Mesenchymal stem cell (in vitro differentiated cells and primary cell): ENCODE results near the gene CARD19.
A peak's percentile ranks its signal among the peaks of the same experiment; 100 is the strongest.

Source experiments
- DNase-seq: peaks from one replicate; pipeline ENCODE4 v3.0.0-alpha.2; 2013
- H2AFZ ChIP-seq: one replicate; pipeline ENCODE4 v1.6.1; 2013; ENCODE audit warnings: low read depth, mild to moderate bottlenecking, control low read depth, inconsistent platforms, low read length, moderate library complexity
- H2AK5ac ChIP-seq: 2 replicates; pipeline ENCODE4 v1.6.1; 2013; ENCODE audit warnings: low read length, moderate library complexity, mild to moderate bottlenecking, inconsistent platforms; ENCODE audit not compliant: severe bottlenecking
- H2BK120ac ChIP-seq: one replicate; pipeline ENCODE4 v1.6.1; 2013; ENCODE audit warnings: low read depth, mild to moderate bottlenecking, inconsistent platforms, low read length, moderate library complexity
- H2BK12ac ChIP-seq, 2 experiments: one replicate each; pipeline ENCODE4 v1.6.1; 2013; ENCODE audit warnings: inconsistent platforms in 2 of 2, low read length in 2 of 2, mild to moderate bottlenecking in 2 of 2, moderate library complexity in 2 of 2, control low read depth in 1 of 2
- H2BK15ac ChIP-seq: one replicate; pipeline ENCODE4 v1.6.1; 2013; ENCODE audit warnings: mild to moderate bottlenecking, low read depth, inconsistent platforms; ENCODE audit not compliant: poor library complexity, severe bottlenecking
- H2BK5ac ChIP-seq: 2 replicates; pipeline ENCODE4 v1.6.1; 2013; ENCODE audit warnings: low read depth, mild to moderate bottlenecking, low read length, control low read depth, inconsistent platforms; ENCODE audit not compliant: poor library complexity, severe bottlenecking
- H3K14ac ChIP-seq, 2 experiments: one replicate each; pipeline ENCODE4 v1.6.1; 2013; ENCODE audit warnings: inconsistent platforms in 2 of 2, low read length in 2 of 2, control low read depth in 1 of 2, mild to moderate bottlenecking in 1 of 2, moderate library complexity in 1 of 2
- H3K18ac ChIP-seq, 2 experiments: one replicate each; pipeline ENCODE4 v1.6.1; 2013; ENCODE audit warnings: inconsistent platforms in 2 of 2, low read length in 2 of 2, control low read depth in 1 of 2, low read depth in 1 of 2, mild to moderate bottlenecking in 1 of 2
- H3K23ac ChIP-seq, 2 experiments: one replicate each; pipeline ENCODE4 v1.6.1; 2013; ENCODE audit warnings: inconsistent platforms in 2 of 2, low read length in 2 of 2, mild to moderate bottlenecking in 2 of 2, moderate library complexity in 2 of 2, control low read depth in 1 of 2
- H3K27ac ChIP-seq: 2 replicates; pipeline ENCODE4 v1.5.1; 2013; ENCODE audit warnings: mild to moderate bottlenecking, moderate library complexity, low read length, control low read depth, inconsistent platforms; ENCODE audit not compliant: poor library complexity, severe bottlenecking
- H3K27me3 ChIP-seq, 2 experiments: 2 replicates each; pipeline versions ENCODE4 v1.6.1 to v1.7.0; 2013; ENCODE audit warnings: low read length in 2 of 2, mild to moderate bottlenecking in 2 of 2, moderate library complexity in 2 of 2, control low read depth in 1 of 2, inconsistent platforms in 1 of 2; ENCODE audit not compliant: control insufficient read depth in 1 of 2, insufficient read depth in 1 of 2
- H3K36me3 ChIP-seq, 2 experiments: 2 replicates each; pipeline versions ENCODE4 v1.6.1 to v1.7.0; 2013; ENCODE audit warnings: low read length in 2 of 2, control low read depth in 1 of 2, inconsistent platforms in 1 of 2, low read depth in 1 of 2, mild to moderate bottlenecking in 1 of 2; ENCODE audit not compliant: insufficient read depth in 2 of 2, control insufficient read depth in 1 of 2
- H3K4ac ChIP-seq, 2 experiments: one replicate each; pipeline ENCODE4 v1.6.1; 2013; ENCODE audit warnings: inconsistent platforms in 2 of 2, low read length in 2 of 2, mild to moderate bottlenecking in 2 of 2, moderate library complexity in 2 of 2, control low read depth in 1 of 2, low read depth in 1 of 2
- H3K4me1 ChIP-seq: 2 replicates; pipeline ENCODE4 v1.6.1; 2013; ENCODE audit warnings: low read depth, low read length, control low read depth; ENCODE audit not compliant: control insufficient read depth, insufficient read depth
- H3K4me2 ChIP-seq: 2 replicates; pipeline ENCODE4 v1.6.1; 2013; ENCODE audit warnings: low read length, mild to moderate bottlenecking, inconsistent platforms; ENCODE audit not compliant: poor library complexity, severe bottlenecking
- H3K4me3 ChIP-seq, 2 experiments: 2 replicates each; pipeline versions ENCODE4 v1.5.1 to v1.7.0; 2013; ENCODE audit warnings: low read length in 2 of 2, mild to moderate bottlenecking in 2 of 2, control low read depth in 1 of 2, low read depth in 1 of 2; ENCODE audit not compliant: insufficient read depth in 1 of 2
- H3K79me1 ChIP-seq: replicated peaks from 2 replicates; pipeline ENCODE4 v1.6.1; 2013; ENCODE audit warnings: mild to moderate bottlenecking, control low read depth, low read length, inconsistent platforms; ENCODE audit not compliant: poor library complexity, severe bottlenecking
- H3K9ac ChIP-seq: 2 replicates; pipeline ENCODE4 v1.7.0; 2013; ENCODE audit warnings: mild to moderate bottlenecking, low read length, moderate library complexity
- H3K9me3 ChIP-seq: 2 replicates; pipeline ENCODE4 v1.7.0; 2013; ENCODE audit warnings: mild to moderate bottlenecking, low read length; ENCODE audit not compliant: control insufficient read depth
- H4K8ac ChIP-seq: one replicate; pipeline ENCODE4 v1.6.1; 2013; ENCODE audit warnings: inconsistent platforms, mild to moderate bottlenecking, low read length, moderate library complexity
- H4K91ac ChIP-seq: one replicate; pipeline ENCODE4 v1.6.1; 2013; ENCODE audit warnings: mild to moderate bottlenecking, low read length, inconsistent platforms
- WGBS: methylation state at CpG from one replicate; pipeline ENCODE4 v1.1.7; 2013; ENCODE audit warnings: mixed read lengths; 5-methylcytosine and 5-hydroxymethylcytosine counted together

The CARD19 gene

DNA sequence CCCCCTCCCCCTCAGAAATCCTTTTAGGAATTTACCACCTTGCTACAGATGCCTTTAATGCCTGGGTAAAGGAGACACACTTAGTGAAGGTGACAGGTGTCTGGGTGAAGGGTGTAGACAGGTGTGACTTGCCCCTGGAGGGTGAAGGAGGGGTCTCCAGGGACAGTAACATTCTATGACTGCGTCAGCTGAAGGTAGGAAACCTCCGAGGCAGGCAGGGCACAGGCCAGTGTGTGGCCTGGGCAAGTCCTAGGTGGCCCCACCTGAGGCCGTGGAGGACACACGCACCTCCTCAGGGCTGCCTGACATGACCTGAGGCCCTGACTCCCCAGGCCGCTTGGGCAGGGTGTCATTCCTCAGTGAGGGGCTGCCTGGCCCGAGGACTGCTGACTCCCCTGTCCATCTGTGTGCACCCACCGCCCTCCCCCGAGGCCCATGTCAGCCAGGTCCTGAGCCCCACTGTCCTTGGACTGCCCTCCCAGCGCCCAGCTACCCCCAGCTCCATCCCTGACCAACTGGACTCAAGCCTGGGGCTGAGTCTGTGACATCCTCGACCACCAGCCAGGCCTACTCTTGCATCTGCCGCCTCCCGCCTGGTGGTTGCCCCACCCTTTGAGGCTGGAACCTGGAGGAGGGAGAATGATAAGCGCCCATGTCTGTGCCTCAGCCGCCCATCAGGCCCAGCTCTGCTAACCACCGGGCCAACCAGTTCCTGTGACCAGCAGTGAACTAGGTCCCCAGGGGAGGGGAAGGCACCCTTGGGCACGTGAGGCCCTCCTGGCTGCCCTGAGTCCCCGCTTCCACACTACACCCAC, 18.4 kb downstream of the CARD19 start:
- Histone ChIP-seq H3K36me3 (peaks cover 46 to 53% of the 10 kb centered on the region in 2 experiments), H2BK5ac (no peak overlapping the region), H3K9me3 (no peaks in the 10 kb centered on the region), H3K27me3 (no peaks in the 10 kb centered on the region), H3K79me1 (peaks cover 23% of the 10 kb centered on the region), H2BK15ac (peak overlapping the region; percentile 54), H3K9ac (no peak overlapping the region), H3K4ac (no peak overlapping the region), H3K14ac (peak overlapping the region in 1 of 2 experiments; percentile 61), H3K27ac (no peak overlapping the region), H4K91ac (peak overlapping the region; percentile 45), H3K23ac (no peak overlapping the region), H3K4me1 (peaks cover 42% of the 10 kb centered on the region), H2AK5ac (no peak overlapping the region), H2AFZ (no peak overlapping the region), H3K4me2 (no peak overlapping the region), H2BK12ac (peak overlapping the region in 1 of 2 experiments; percentile 27), H3K4me3 (no peak overlapping the region), H3K18ac (no peak overlapping the region), H4K8ac (no peak overlapping the region), H2BK120ac (no peak overlapping the region)
- WGBS = 95% methylated on average over 17 of the region's 17 CpGs
- DNase-seq = no peak

DNA sequence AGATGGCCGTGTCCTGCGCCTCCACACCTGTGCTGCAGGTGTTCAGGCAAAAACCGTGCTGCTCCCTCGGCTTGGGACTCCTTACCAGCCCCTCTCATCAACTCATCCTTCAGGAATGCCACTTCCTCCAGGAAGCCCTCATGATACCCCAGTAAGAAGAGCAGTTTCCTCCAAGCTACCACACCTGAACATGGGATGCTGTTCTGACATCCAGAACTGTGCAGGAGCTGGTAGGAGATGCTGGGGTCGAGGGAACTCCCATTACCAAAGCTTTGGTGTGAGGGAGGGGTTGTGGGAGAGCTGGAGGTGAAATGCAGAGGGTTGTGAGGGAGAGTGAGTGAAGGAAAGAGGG, 18.9 kb downstream of the CARD19 start:
- 88% methylated on average over 5 of the region's 5 CpGs for WGBS
- H2BK5ac ChIP-seq = no peak overlapping the region
- no peak overlapping the region for H2BK15ac ChIP-seq
- no peak overlapping the region for H2BK120ac ChIP-seq
- no peak overlapping the region for H3K23ac ChIP-seq
- no peak overlapping the region for H3K4me3 ChIP-seq
- no peak for DNase-seq
- no peak overlapping the region for H2AFZ ChIP-seq
- H3K36me3 ChIP-seq = peaks cover 46 to 49% of the 10 kb centered on the region in 2 experiments
- no peak overlapping the region for H3K4me2 ChIP-seq
- H2AK5ac ChIP-seq = no peak overlapping the region
- peaks cover 23% of the 10 kb centered on the region for H3K79me1 ChIP-seq
- no peaks in the 10 kb centered on the region for H3K27me3 ChIP-seq
- peaks cover 48% of the 10 kb centered on the region for H3K4me1 ChIP-seq
- peak overlapping the region; percentile 24 to 33 for H2BK12ac ChIP-seq
- H4K8ac ChIP-seq = peak overlapping the region; percentile 50
- no peak overlapping the region for H3K18ac ChIP-seq
- H4K91ac ChIP-seq = peak overlapping the region; percentile 45
- peak overlapping the region in 1 of 2 experiments; percentile 61 for H3K14ac ChIP-seq
- no peaks in the 10 kb centered on the region for H3K9me3 ChIP-seq
- no peak overlapping the region for H3K9ac ChIP-seq
- H3K4ac ChIP-seq = no peak overlapping the region
- no peak overlapping the region for H3K27ac ChIP-seq

DNA sequence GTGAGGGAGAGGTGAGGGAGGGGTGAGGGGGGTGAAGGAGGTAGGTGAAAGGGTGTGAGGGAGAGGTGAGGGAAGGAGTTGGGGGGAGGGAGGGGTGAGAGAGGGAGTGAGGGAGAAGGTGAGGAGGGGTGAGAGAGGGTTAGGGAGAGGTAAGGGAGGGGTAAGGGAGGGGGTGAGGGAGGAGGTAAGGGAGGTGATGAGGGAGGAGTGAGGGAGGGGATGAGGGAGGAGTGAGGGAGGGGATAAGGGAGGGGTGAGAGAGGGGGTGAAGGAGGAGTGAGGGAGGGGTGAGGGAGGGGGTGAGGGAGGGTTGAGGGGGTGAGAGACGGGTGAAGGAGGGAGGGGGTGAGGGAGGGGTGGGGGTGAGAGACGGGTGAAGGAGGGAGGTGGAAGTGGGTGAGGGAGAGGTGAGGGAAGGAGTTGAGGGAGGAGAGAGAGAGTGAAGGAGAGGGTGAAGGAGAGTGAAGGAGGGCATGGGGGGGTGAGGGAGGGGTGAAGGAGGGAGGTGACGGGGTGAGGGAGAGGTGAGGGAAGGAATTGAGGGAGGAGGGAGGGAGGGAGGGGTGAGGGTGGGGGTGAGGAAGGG, 19.6 kb downstream of the CARD19 start:
- Histone ChIP-seq H3K4ac (no peak overlapping the region), H3K27me3 (no peaks in the 10 kb centered on the region), H3K27ac (no peak overlapping the region), H3K9me3 (no peaks in the 10 kb centered on the region), H4K8ac (no peak overlapping the region), H2BK5ac (no peak overlapping the region), H2BK120ac (no peak overlapping the region), H3K79me1 (peaks cover 23% of the 10 kb centered on the region), H3K14ac (no peak overlapping the region), H3K23ac (no peak overlapping the region), H3K4me1 (peaks cover 49% of the 10 kb centered on the region), H2AFZ (no peak overlapping the region), H3K4me2 (no peak overlapping the region), H3K36me3 (peaks cover 42 to 43% of the 10 kb centered on the region in 2 experiments), H2AK5ac (no peak overlapping the region), H2BK15ac (no peak overlapping the region), H3K9ac (no peak overlapping the region), H3K18ac (no peak overlapping the region), H2BK12ac (no peak overlapping the region), H4K91ac (no peak overlapping the region), H3K4me3 (no peak overlapping the region)
- DNase-seq = no peak
- 35% methylated on average over 3 of the region's 3 CpGs for WGBS
